ENCODE results near the gene PGK2. TPM values are rescaled to one million over a fixed set of nuclear protein-coding genes. Genes with fewer than 3 reads are reported as not detected.

PGK2 gene
- total RNA-seq, 4 donors from 2014 or later: 0.14 TPM; not detected in 3

- DNase-seq: no peak
- no peaks in the 10 kb centered on the region for H3K9me3 ChIP-seq
- H3K27ac ChIP-seq: no peak overlapping the region
- H3K36me3 ChIP-seq: no peaks in the 10 kb centered on the region
- no peak overlapping the region for H3K4me3 ChIP-seq
- no peaks in the 10 kb centered on the region for H3K4me1 ChIP-seq
- intact Hi-C loops (cut with DNase I; ENCODE audit: low total_unique reads): no loop called here
- TF ChIP-seq CTCF (IDR thresholded peaks at IDR 0.05) (no peak), POLR2A (IDR thresholded peaks at IDR 0.05) (no peak)
- no peaks in the 10 kb centered on the region for H3K27me3 ChIP-seq
Observed at GRCh38 chr6:49790341-49790740, 3.3 kb upstream of the PGK2 start.

- Histone ChIP-seq H3K4me3 (no peak overlapping the region), H3K27me3 (no peaks in the 10 kb centered on the region), H3K36me3 (no peaks in the 10 kb centered on the region), H3K4me1 (no peaks in the 10 kb centered on the region), H3K27ac (no peak overlapping the region), H3K9me3 (no peaks in the 10 kb centered on the region)
- DNase-seq: no peak
- intact Hi-C loops (cut with DNase I; ENCODE audit: low total_unique reads): no loop called here
- TF ChIP-seq CTCF (IDR thresholded peaks at IDR 0.05): no peak
- no peak for TF ChIP-seq POLR2A (IDR thresholded peaks at IDR 0.05)
Observed at GRCh38 chr6:49784272-49784671, 2.8 kb downstream of the PGK2 start.

- Histone ChIP-seq H3K4me1 (no peaks in the 10 kb centered on the region), H3K27ac (no peak overlapping the region), H3K4me3 (no peak overlapping the region), H3K9me3 (no peaks in the 10 kb centered on the region), H3K36me3 (no peaks in the 10 kb centered on the region), H3K27me3 (no peaks in the 10 kb centered on the region)
- TF ChIP-seq CTCF (IDR thresholded peaks at IDR 0.05): no peak
- TF ChIP-seq POLR2A (IDR thresholded peaks at IDR 0.05): no peak
- DNase-seq: no peak
- intact Hi-C loops (cut with DNase I; ENCODE audit: low total_unique reads): no loop called here
Observed at GRCh38 chr6:49782725-49783124, 4.4 kb downstream of the PGK2 start.

DNA sequence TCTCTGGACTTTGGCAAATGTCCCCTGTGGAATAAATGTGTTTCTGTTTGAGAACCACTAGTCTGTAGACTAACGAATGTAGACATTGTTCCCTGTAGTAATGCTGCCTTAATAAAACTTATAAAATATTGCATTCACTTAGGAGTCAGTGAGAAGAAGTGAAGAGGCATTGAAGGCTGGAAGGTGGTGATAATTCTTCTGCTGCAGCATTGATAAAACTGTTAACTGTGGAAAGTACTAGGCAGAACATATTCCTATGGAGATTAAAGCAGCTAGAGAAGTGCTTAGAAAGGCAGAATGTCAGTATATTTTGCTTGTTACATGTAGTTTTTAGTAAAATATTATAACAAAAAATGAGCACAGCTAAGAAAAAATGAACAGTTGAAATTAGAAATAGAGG is 4.8 kb downstream of the PGK2 start:
- Histone ChIP-seq H3K27ac (no peak overlapping the region), H3K4me1 (no peaks in the 10 kb centered on the region), H3K4me3 (no peak overlapping the region), H3K9me3 (no peaks in the 10 kb centered on the region), H3K36me3 (no peaks in the 10 kb centered on the region), H3K27me3 (no peaks in the 10 kb centered on the region)
- TF ChIP-seq CTCF (IDR thresholded peaks at IDR 0.05) (no peak), POLR2A (IDR thresholded peaks at IDR 0.05) (no peak)
- DNase-seq: no peak
- intact Hi-C loops (cut with DNase I; ENCODE audit: low total_unique reads): no loop called here

- no peak overlapping the region for H3K27ac ChIP-seq
- H3K9me3 ChIP-seq: no peaks in the 10 kb centered on the region
- H3K4me3 ChIP-seq: no peak overlapping the region
- H3K36me3 ChIP-seq: no peaks in the 10 kb centered on the region
- H3K4me1 ChIP-seq: no peaks in the 10 kb centered on the region
- intact Hi-C loops (cut with DNase I; ENCODE audit: low total_unique reads): no loop called here
- H3K27me3 ChIP-seq: no peaks in the 10 kb centered on the region
- TF ChIP-seq POLR2A (IDR thresholded peaks at IDR 0.05): no peak
- TF ChIP-seq CTCF (IDR thresholded peaks at IDR 0.05): no peak
- no peak for DNase-seq
Observed at GRCh38 chr6:49776444-49776843, 10.6 kb downstream of the PGK2 start.
